HCT116 (cell line): ENCODE results near the gene P2RY14. TPM values are rescaled to one million over a fixed set of nuclear protein-coding genes. Genes with fewer than 3 reads are reported as not detected.

Experiments
- total RNA-seq: library from RNA; stranded (reverse); gene quantifications from one replicate; pipeline ENCODE4 v1.2.1, GENCODE V29; 2021; ENCODE audit not compliant: unreplicated experiment

The P2RY14 gene
- total RNA-seq, 1 experiment from 2014 or later = not detected

Other genes with a start within 250 kb of the P2RY14 start
- 6.4 TPM for gene MED12L, start 192.9 kb downstream of the P2RY14 start, total RNA-seq
- not detected for gene GPR171, start 75.3 kb downstream of the P2RY14 start, total RNA-seq
- 3.8 TPM for gene GPR87, start 38.3 kb upstream of the P2RY14 start, total RNA-seq
- gene P2RY13, start 51.0 kb upstream of the P2RY14 start, total RNA-seq = not detected
- gene P2RY12, start 106.2 kb upstream of the P2RY14 start, total RNA-seq = not detected
- gene IGSF10, start 182.5 kb upstream of the P2RY14 start, total RNA-seq = 0.02 TPM